Activated CD4-positive, alpha-beta T cell treated with anti-CD3 and anti-CD28 coated beads, Interleukin-2, Interleukin-6, amounts not matched to agents 100 ng/mL and 50 ng/mL, durations not matched to agents 16 hours and 8 hours (primary cell): ENCODE results near the gene HSFY2.
"Not testable (repeated sequence)": the region's sequence is repeated elsewhere in the genome, so short reads cannot be mapped to it uniquely, and the experiment has no call there.

Experiments used
- DNase-seq: peaks from one replicate; pipeline ENCODE4 v3.0.0-alpha.2; 2020

Gene HSFY2, protein sequence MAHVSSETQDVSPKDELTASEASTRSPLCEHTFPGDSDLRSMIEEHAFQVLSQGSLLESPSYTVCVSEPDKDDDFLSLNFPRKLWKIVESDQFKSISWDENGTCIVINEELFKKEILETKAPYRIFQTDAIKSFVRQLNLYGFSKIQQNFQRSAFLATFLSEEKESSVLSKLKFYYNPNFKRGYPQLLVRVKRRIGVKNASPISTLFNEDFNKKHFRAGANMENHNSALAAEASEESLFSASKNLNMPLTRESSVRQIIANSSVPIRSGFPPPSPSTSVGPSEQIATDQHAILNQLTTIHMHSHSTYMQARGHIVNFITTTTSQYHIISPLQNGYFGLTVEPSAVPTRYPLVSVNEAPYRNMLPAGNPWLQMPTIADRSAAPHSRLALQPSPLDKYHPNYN

DNA sequence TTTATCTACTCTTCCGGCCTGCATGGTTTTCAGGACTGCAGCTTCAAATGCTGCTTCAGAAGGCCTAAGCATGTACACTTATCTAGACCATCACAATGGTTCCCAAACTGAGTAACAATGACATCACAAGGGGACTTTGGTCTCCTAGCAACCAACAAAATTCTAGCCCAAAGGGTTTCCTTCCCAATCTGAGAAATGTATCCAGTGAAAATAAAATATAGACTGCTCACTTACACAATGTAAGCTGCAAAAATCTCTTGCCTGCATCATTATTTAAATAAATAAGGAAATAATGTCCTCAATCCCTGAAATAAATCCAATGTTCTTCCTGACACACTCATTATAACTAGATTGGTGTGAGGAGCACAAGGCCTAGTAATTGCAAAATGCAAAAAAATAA lies at the start of gene HSFY2:
TSS of gene HSFY2 (minus strand) at position 101 of the 400 bp plus-strand sequence. CDS start 117 bp downstream, outside the sequence.
- DNase-seq: not testable (repeated sequence)

DNA sequence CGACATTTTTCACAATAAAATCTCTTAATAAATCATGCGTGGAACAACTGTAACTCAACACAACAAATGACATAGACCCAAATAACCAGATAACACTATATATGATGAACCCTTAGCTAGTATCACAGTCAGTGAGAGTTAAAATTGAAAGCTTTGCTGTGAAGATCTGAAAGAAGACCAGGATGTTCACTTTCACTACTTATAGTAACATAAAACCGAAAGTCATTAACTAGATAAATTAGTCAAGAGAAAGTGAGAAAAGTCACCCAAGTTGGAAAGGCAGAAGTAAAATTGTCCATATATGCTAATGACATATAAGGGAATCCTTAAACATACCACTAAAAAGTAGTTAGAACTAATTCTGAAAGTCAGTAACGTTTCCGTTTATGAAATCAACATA lies 42.2 kb upstream of the HSFY2 start:
- not testable (repeated sequence) for DNase-seq

DNA sequence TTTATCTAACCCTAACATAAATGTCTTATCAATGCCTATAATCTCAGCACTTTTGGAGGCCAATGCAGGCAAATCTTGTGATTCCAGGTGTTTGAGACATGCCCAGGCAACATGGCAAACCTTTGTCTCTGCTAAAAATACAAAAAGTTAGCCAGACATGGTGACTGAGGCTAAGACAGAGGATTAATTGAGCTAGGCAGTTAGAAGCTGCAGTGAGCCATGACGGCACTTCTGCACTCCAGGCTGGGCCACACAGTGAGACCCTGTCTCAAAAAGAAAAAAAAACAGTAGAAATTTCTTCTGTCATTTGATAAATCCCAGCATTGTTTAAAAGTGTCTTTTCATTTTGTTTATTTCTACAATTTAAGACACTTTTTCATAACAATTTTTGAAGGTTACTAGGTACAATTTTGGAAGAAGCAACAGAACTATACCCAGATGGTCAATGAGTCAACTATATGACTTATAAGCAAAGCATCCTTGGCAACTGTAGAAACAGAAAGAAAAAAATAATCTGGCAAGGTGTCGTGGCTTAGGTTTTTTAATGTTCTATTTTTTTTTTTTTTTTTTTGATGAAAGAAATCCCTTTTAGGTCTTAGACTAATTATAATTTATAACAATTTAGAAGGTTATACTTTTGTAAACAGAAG lies 15.3 kb upstream of the HSFY2 start:
- not testable (repeated sequence) for DNase-seq

DNA sequence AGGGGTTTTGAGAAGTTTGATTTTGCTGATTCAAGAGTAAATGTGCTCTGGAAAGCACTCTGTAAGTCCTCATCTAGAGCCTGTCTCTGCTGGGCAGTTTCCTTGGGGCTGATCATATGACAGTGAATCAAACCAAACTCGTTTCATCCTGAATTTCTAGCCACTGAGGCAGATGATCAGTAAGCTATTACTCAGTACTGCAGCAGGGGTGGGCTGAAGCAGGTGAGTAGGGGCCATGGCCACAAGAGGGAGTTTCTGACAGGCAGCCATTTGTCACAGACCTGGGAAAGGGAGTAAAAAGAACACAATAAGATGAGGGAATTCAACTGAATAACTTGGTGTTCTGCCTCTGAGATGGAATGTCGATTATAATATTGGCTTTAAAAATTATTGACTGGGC lies 19.5 kb downstream of the HSFY2 start:
- DNase-seq: not testable (repeated sequence)

DNA sequence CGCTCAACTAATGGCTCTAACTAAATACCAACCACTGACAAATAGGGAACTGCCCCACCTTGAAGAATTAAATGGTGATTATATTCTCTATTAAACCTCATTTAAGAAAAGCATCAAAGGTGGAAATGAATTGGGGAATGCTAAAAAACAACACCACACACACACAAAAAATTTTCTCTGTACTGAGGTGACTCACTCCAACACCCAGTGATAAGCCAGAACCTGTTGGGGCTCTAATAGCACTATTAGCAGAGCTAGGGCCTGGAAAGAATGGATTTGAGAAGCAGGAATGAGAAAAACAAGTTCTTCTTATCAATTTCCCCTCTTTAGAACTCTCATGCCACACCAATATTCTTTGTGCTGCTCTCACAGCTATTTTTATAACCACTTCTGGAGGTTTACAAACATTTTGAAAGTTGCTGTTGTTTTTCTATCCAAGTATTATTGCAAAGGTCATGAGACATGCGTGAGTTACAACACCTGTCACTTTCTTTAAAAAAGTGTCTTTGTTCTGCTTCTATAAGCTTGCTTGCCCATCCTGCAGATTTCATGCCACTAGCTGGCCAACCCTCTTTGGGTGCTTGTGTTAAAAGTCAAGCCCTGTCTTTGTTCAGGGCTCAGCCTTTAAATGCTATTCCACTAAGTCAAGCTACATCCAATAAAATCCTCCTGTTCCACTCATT lies 20.3 kb downstream of the HSFY2 start:
- DNase-seq: not testable (repeated sequence)

DNA sequence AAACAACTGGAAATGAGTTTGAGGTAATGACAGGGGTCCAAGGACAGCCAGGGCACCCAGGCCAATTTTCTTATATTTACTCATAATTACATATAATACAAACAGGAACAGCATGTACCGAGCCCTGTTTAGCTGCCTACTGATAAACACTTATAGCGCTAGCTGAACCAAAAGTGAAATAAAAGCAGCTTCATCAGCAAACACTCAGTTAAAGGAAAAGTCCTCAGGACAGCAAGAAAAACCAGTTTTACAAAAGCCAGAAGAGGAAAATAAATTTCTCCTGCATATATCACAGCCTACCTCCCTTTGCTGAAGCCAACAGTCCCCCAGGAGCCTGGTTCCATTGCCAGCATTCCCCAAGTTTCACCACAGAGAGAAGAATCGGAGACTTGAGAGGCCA lies 49.8 kb downstream of the HSFY2 start:
- not testable (repeated sequence) for DNase-seq
